HL-60/S4 treated with retinoic acid at 250 ng/mL for 4 days and 3 days (cell line): ENCODE results near the gene ADAMTS9.

Source experiments
- in situ Hi-C: fragments of 300-500 bp; cut with MboI; formaldehyde crosslinking; loops from 2 replicates; pipeline ENCODE4 v1.7.0; 2022; ENCODE audit warnings: low sequenced_read_pairs

ADAMTS9 gene

GRCh38 chr3:64687781-64688604 is at the start of gene ADAMTS9:
ADAMTS9 (minus strand) TSS chr3:64688000; CDS start chr3:64687657, 343 bp downstream.
- in situ Hi-C loops: no loop called here

GRCh38 chr3:64732576-64732975 is 44.8 kb upstream of the ADAMTS9 start:
- in situ Hi-C loops: no loop called here

- in situ Hi-C loops: no loop called here
These were observed 42.9 kb upstream of the ADAMTS9 start for GRCh38 chr3:64730681-64731080.

- in situ Hi-C loops: no loop called here
These were observed 41.2 kb upstream of the ADAMTS9 start for GRCh38 chr3:64728994-64729393.

GRCh38 chr3:64728428-64728827 is 40.6 kb upstream of the ADAMTS9 start:
- in situ Hi-C loops: no loop called here

GRCh38 chr3:64726414-64727090 is 38.8 kb upstream of the ADAMTS9 start:
- in situ Hi-C loops: no loop called here

- in situ Hi-C loops: no loop called here
These were observed 31.2 kb upstream of the ADAMTS9 start for GRCh38 chr3:64718976-64719375.

GRCh38 chr3:64717872-64718613 is 30.2 kb upstream of the ADAMTS9 start:
- in situ Hi-C loops: no loop called here

GRCh38 chr3:64717411-64717810 is 29.6 kb upstream of the ADAMTS9 start:
- in situ Hi-C loops: no loop called here

GRCh38 chr3:64716110-64716710 is 28.4 kb upstream of the ADAMTS9 start:
- in situ Hi-C loops: no loop called here

GRCh38 chr3:64715211-64715982 is 27.6 kb upstream of the ADAMTS9 start:
- in situ Hi-C loops: no loop called here

GRCh38 chr3:64708456-64708855 is 20.7 kb upstream of the ADAMTS9 start:
- in situ Hi-C loops: no loop called here

- in situ Hi-C loops: no loop called here
These were observed 18.1 kb upstream of the ADAMTS9 start for GRCh38 chr3:64705946-64706345.

- in situ Hi-C loops: no loop called here
These were observed 9.1 kb upstream of the ADAMTS9 start for GRCh38 chr3:64696896-64697295.

GRCh38 chr3:64694114-64694513 is 6.3 kb upstream of the ADAMTS9 start:
- in situ Hi-C loops: no loop called here

- in situ Hi-C loops: no loop called here
These were observed 5.2 kb upstream of the ADAMTS9 start for GRCh38 chr3:64693031-64693430.

- in situ Hi-C loops: no loop called here
These were observed 3.3 kb upstream of the ADAMTS9 start for GRCh38 chr3:64691051-64691450.

GRCh38 chr3:64687086-64687780 is 567 bp downstream of the ADAMTS9 start:
- in situ Hi-C loops: no loop called here

GRCh38 chr3:64686446-64686908 is 1.3 kb downstream of the ADAMTS9 start:
- in situ Hi-C loops: no loop called here
